Vagina (tissue), 2 donors: ENCODE results near the gene DBP.

Experiments
- POLR2A ChIP-seq, 2 donors: fragments of 450-650 bp; IDR thresholded peaks; one replicate each; pipeline ENCODE4 v1.6.1; 2017; ENCODE audit warnings: antibody characterized with exemption in 2 of 2, mild to moderate bottlenecking in 2 of 2, moderate library complexity in 2 of 2
- POLR2AphosphoS5 ChIP-seq, 2 donors: sonication (generic); formaldehyde crosslinking; IDR thresholded peaks; one replicate each; pipeline ENCODE4 v1.9.0; 2017; ENCODE audit warnings: antibody characterized with exemption in 2 of 2, mild to moderate bottlenecking in 2 of 2, low read depth in 1 of 2; ENCODE audit not compliant: insufficient read depth in 1 of 2
- TF ChIP-seq, protein P1 (sequence below), 3 experiments: fragments of 450-650 bp in 2 of 3; fragments of 200-600 bp in 1 of 3; sonication (generic) in 1 of 3; IDR thresholded peaks; one replicate each; pipeline ENCODE4 v1.5.1; 2017 to 2019; ENCODE audit warnings: antibody characterized with exemption in 3 of 3, mild to moderate bottlenecking in 2 of 3, moderate library complexity in 2 of 3

DNA sequence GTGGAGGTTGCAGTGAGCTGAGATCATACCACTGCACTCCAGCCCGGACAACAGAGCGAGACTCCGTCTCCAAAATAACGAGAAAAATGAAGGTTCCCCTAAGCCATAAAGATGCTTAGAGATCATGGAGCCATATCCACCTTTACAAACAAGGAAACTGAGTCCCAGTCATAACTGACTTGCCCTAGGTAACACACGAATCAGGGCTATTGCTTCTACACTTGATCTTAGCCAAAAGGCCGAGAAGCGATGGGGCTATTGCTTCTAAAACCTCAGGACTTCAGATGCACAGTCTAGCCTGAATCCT lies 3.2 kb downstream of the DBP start:
- TF ChIP-seq POLR2A (IDR thresholded peaks at IDR 0.05) (no peak), POLR2AphosphoS5 (IDR thresholded peaks at IDR 0.05; ENCODE audit: insufficient read depth in 1 of 2, low read depth in 1 of 2) (no peak)
- TF ChIP-seq, protein P1, sequence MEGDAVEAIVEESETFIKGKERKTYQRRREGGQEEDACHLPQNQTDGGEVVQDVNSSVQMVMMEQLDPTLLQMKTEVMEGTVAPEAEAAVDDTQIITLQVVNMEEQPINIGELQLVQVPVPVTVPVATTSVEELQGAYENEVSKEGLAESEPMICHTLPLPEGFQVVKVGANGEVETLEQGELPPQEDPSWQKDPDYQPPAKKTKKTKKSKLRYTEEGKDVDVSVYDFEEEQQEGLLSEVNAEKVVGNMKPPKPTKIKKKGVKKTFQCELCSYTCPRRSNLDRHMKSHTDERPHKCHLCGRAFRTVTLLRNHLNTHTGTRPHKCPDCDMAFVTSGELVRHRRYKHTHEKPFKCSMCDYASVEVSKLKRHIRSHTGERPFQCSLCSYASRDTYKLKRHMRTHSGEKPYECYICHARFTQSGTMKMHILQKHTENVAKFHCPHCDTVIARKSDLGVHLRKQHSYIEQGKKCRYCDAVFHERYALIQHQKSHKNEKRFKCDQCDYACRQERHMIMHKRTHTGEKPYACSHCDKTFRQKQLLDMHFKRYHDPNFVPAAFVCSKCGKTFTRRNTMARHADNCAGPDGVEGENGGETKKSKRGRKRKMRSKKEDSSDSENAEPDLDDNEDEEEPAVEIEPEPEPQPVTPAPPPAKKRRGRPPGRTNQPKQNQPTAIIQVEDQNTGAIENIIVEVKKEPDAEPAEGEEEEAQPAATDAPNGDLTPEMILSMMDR (IDR thresholded peaks at IDR 0.05), result no peak
